Measurements from ENCODE around the gene ALOX12.

DNA sequence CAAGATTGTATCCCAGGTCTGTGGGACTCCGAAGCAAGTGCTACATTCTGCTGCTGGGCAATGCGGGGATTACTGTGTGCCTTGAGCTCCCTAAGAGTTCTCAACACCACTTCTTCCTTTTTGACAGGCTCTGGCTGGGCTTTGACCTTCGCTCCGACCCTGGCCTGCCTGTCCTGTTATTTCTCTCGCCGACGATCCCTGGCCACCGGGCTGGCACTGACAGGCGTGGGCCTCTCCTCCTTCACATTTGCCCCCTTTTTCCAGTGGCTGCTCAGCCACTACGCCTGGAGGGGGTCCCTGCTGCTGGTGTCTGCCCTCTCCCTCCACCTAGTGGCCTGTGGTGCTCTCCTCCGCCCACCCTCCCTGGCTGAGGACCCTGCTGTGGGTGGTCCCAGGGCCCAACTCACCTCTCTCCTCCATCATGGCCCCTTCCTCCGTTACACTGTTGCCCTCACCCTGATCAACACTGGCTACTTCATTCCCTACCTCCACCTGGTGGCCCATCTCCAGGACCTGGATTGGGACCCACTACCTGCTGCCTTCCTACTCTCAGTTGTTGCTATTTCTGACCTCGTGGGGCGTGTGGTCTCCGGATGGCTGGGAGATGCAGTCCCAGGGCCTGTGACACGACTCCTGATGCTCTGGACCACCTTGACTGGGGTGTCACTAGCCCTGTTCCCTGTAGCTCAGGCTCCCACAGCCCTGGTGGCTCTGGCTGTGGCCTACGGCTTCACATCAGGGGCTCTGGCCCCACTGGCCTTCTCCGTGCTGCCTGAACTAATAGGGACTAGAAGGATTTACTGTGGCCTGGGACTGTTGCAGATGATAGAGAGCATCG, 42.4 kb downstream of the ALOX12 start:
- no peak for TF ChIP-seq EZH2 (optimal IDR thresholded peaks at IDR 0.05; ENCODE audit: low read depth, low read length)
- no peak for TF ChIP-seq CTCF (IDR thresholded peaks at IDR 0.05; ENCODE audit: low read length)
- no peak for TF ChIP-seq EZH2phosphoT487 (IDR thresholded peaks at IDR 0.05; ENCODE audit: low read length)
